Endothelial cell (in vitro differentiated cells): ENCODE results near the gene CHRNA4. TPM values are rescaled to one million over a fixed set of nuclear protein-coding genes. Genes with fewer than 3 reads are reported as not detected.

Experiments used
- DNase-seq: peaks from one replicate; pipeline ENCODE4 v3.0.0; 2021; ENCODE audit warnings: low spot score
- H3K27ac Mint-ChIP-seq: one replicate; pipeline ENCODE4 v1.8.0; 2021; ENCODE audit warnings: mixed read lengths, inconsistent platforms; ENCODE audit not compliant: unreplicated experiment
- H3K27me3 Mint-ChIP-seq: one replicate; pipeline ENCODE4 v1.8.0; 2021; ENCODE audit warnings: mild to moderate bottlenecking, moderate library complexity, mixed read lengths, inconsistent platforms; ENCODE audit not compliant: unreplicated experiment
- H3K36me3 Mint-ChIP-seq: one replicate; pipeline ENCODE4 v1.8.0; 2021; ENCODE audit warnings: mild to moderate bottlenecking, low read depth, mixed read lengths, inconsistent platforms; ENCODE audit not compliant: unreplicated experiment
- H3K4me1 Mint-ChIP-seq: one replicate; pipeline ENCODE4 v1.8.0; 2021; ENCODE audit warnings: mild to moderate bottlenecking, mixed read lengths, inconsistent platforms; ENCODE audit not compliant: unreplicated experiment
- H3K4me3 Mint-ChIP-seq: one replicate; pipeline ENCODE4 v1.8.0; 2021; ENCODE audit warnings: mild to moderate bottlenecking, mixed read lengths, inconsistent platforms; ENCODE audit not compliant: unreplicated experiment
- H3K9me3 Mint-ChIP-seq: one replicate; pipeline ENCODE4 v1.8.0; 2021; ENCODE audit warnings: mixed read lengths, inconsistent platforms; ENCODE audit not compliant: unreplicated experiment
- CTCF ChIP-seq: fragments of 200-600 bp; sonication (generic); IDR thresholded peaks from one replicate; pipeline ENCODE4 v1.5.0; 2021; ENCODE audit warnings: antibody characterized with exemption; ENCODE audit not compliant: unreplicated experiment
- total RNA-seq: library from RNA; stranded (reverse); fragmentation: NEBNext Ultra II Directional; extraction: Animal tissue kit (Norgen Biotek cat#: 25700); gene quantifications from one replicate; pipeline ENCODE4 v1.2.1, GENCODE V29; 2021; ENCODE audit not compliant: unreplicated experiment

Gene CHRNA4
- total RNA-seq, 1 donor from 2014 or later, result 2.6 TPM

- Mint-ChIP-seq H3K4me1 (no peaks in the 10 kb centered on the region), H3K27me3 (peaks cover 5% of the 10 kb centered on the region), H3K9me3 (no peaks in the 10 kb centered on the region), H3K4me3 (no peak overlapping the region), H3K27ac (no peak overlapping the region), H3K36me3 (no peaks in the 10 kb centered on the region)
- no peak for DNase-seq
- no peak for TF ChIP-seq CTCF
Observed at GRCh38 chr20:63359164-63359934, 1.8 kb downstream of the CHRNA4 start.

- no peak for TF ChIP-seq CTCF
- H3K27me3 Mint-ChIP-seq, result peaks cover 6% of the 10 kb centered on the region
- no peaks in the 10 kb centered on the region for H3K36me3 Mint-ChIP-seq
- H3K4me3 Mint-ChIP-seq, result no peak overlapping the region
- no peak for DNase-seq
- H3K9me3 Mint-ChIP-seq, result no peaks in the 10 kb centered on the region
- no peaks in the 10 kb centered on the region for H3K4me1 Mint-ChIP-seq
- no peak overlapping the region for H3K27ac Mint-ChIP-seq
Observed at GRCh38 chr20:63357921-63358905, 2.9 kb downstream of the CHRNA4 start.

GRCh38 chr20:63356931-63357879, 3.9 kb downstream of the CHRNA4 start:
- no peaks in the 10 kb centered on the region for H3K36me3 Mint-ChIP-seq
- H3K4me1 Mint-ChIP-seq, result no peaks in the 10 kb centered on the region
- no peaks in the 10 kb centered on the region for H3K9me3 Mint-ChIP-seq
- no peak for TF ChIP-seq CTCF
- H3K27ac Mint-ChIP-seq, result no peak overlapping the region
- peaks cover 3% of the 10 kb centered on the region for H3K27me3 Mint-ChIP-seq
- no peak for DNase-seq
- H3K4me3 Mint-ChIP-seq, result no peak overlapping the region

- TF ChIP-seq CTCF, result no peak
- Mint-ChIP-seq H3K4me3 (no peak overlapping the region), H3K36me3 (no peaks in the 10 kb centered on the region), H3K27me3 (peaks cover 3% of the 10 kb centered on the region), H3K9me3 (no peaks in the 10 kb centered on the region), H3K27ac (no peak overlapping the region), H3K4me1 (no peaks in the 10 kb centered on the region)
- no peak for DNase-seq
Observed at GRCh38 chr20:63356511-63356910, 4.6 kb downstream of the CHRNA4 start.
